Measurements from ENCODE around the gene MAB21L4.

The MAB21L4 gene

GRCh38 chr2:240911641-240912265 lies 15.8 kb upstream of the MAB21L4 start:
- no peak for DNase-seq (ENCODE audit: low spot score)

- DNase-seq (ENCODE audit: low spot score), result no peak
Observed at GRCh38 chr2:240909216-240909974, 13.4 kb upstream of the MAB21L4 start.

- DNase-seq (ENCODE audit: low spot score), result no peak
Observed at GRCh38 chr2:240906911-240907590, 11.1 kb upstream of the MAB21L4 start.

- no peak for DNase-seq (ENCODE audit: low spot score)
Observed at GRCh38 chr2:240906141-240906910, 10.4 kb upstream of the MAB21L4 start, which contains the start of gene CROCC2. CROCC2 (plus strand) TSS chr2:240906336; CDS start chr2:240906514, 178 bp downstream.

GRCh38 chr2:240905176-240905781 lies 9.3 kb upstream of the MAB21L4 start:
- no peak for DNase-seq (ENCODE audit: low spot score)

GRCh38 chr2:240904216-240905175 lies 8.5 kb upstream of the MAB21L4 start:
- DNase-seq (ENCODE audit: low spot score), result no peak

- no peak for DNase-seq (ENCODE audit: low spot score)
Observed at GRCh38 chr2:240903191-240904060, 7.5 kb upstream of the MAB21L4 start.

GRCh38 chr2:240902615-240903041 lies 6.7 kb upstream of the MAB21L4 start:
- no peak for DNase-seq (ENCODE audit: low spot score)

- DNase-seq (ENCODE audit: low spot score), result no peak
Observed at GRCh38 chr2:240901986-240902614, 6.1 kb upstream of the MAB21L4 start.

- DNase-seq (ENCODE audit: low spot score), result no peak
Observed at GRCh38 chr2:240900141-240900860, 4.3 kb upstream of the MAB21L4 start.

GRCh38 chr2:240899468-240899865 lies 3.5 kb upstream of the MAB21L4 start:
- DNase-seq (ENCODE audit: low spot score), result no peak

- DNase-seq (ENCODE audit: low spot score), result peak; percentile 55
Observed at GRCh38 chr2:240898731-240899467, 2.9 kb upstream of the MAB21L4 start.

GRCh38 chr2:240898108-240898730 lies 2.3 kb upstream of the MAB21L4 start:
- DNase-seq (ENCODE audit: low spot score), result no peak

GRCh38 chr2:240896871-240897692 lies 1.1 kb upstream of the MAB21L4 start:
- DNase-seq (ENCODE audit: low spot score), result peak; percentile 79

GRCh38 chr2:240896394-240896793 lies 438 bp upstream of the MAB21L4 start:
- no peak for DNase-seq (ENCODE audit: low spot score)

- no peak for DNase-seq (ENCODE audit: low spot score)
Observed at GRCh38 chr2:240894836-240895558, 959 bp downstream of the MAB21L4 start.

All from HuH-7 (cell line).